Natural killer cell treated with Interleukin-12 subunit alpha and Interleukin-12 subunit beta and Interleukin-15 and Interleukin-18, amount 100 ng/mL, for 72 hours (primary cell): ENCODE measurements around the gene GABRA4. TPM values are rescaled to one million over a fixed set of nuclear protein-coding genes. Genes with fewer than 3 reads are reported as not detected.

Experiments
- ATAC-seq, 2 donors: fragments of 150-1000 bp; cut with Tn5 transposase in 1 of 2; sonication (Bioruptor Pico), chemical (Tn5 transposase) in 1 of 2; 2 replicates each; pipeline ENCODE4 v1.10.0; 2021
- DNase-seq: peaks from one replicate; pipeline ENCODE4 v3.0.0; 2022; ENCODE audit warnings: low spot score
- H3K27ac Mint-ChIP-seq, 2 donors: 1 replicate in 1 of 2; 2 replicates in 1 of 2; pipeline ENCODE4 v1.8.0; 2022; ENCODE audit warnings: mixed read lengths in 2 of 2, mild to moderate bottlenecking in 1 of 2, moderate library complexity in 1 of 2
- H3K27me3 Mint-ChIP-seq, 2 donors: 1 replicate in 1 of 2; 2 replicates in 1 of 2; pipeline ENCODE4 v1.8.0; 2022; ENCODE audit warnings: mixed read lengths in 2 of 2
- H3K36me3 Mint-ChIP-seq: one replicate; pipeline ENCODE4 v1.8.0; 2022; ENCODE audit warnings: mixed read lengths
- H3K4me1 Mint-ChIP-seq, 2 donors: 1 replicate in 1 of 2; 2 replicates in 1 of 2; pipeline ENCODE4 v1.8.0; 2022; ENCODE audit warnings: low read depth in 2 of 2, mixed read lengths in 2 of 2, mild to moderate bottlenecking in 1 of 2
- H3K4me3 Mint-ChIP-seq: one replicate; pipeline ENCODE4 v1.8.0; 2022; ENCODE audit warnings: mixed read lengths
- H3K9me3 Mint-ChIP-seq: 2 replicates; pipeline ENCODE4 v1.8.0; 2022; ENCODE audit warnings: mixed read lengths
- total RNA-seq, 2 donors: library from RNA; stranded (reverse); gene quantifications; one replicate each; pipeline ENCODE4 v1.2.3, GENCODE V29; 2022

GABRA4 gene
- total RNA-seq, 2 donors from 2014 or later: not detected

DNA sequence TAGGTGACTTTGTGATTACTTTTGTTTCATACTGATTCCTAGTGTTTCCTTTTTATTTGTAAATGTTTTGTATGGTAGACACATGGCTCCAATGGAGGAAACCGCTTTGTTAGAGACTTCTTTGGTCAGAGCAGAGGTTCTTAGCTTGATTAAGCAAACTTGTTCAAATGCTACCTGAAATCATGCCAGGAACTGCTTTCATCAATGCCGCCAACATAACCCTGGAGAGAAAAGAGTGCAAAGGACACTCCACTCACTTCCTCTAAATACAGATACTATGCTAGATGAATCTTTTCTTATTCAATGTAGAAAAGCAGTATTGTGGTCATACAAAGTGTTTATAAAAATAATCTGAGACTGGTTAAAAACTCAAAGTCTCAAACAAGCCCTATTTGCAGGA is 58.7 kb downstream of the GABRA4 start:
- Mint-ChIP-seq H3K9me3 (no peaks in the 10 kb centered on the region), H3K27ac (no peak overlapping the region), H3K4me1 (no peaks in the 10 kb centered on the region), H3K27me3 (peaks cover 11 to 12% of the 10 kb centered on the region in 2 donors), H3K36me3 (no peaks in the 10 kb centered on the region), H3K4me3 (no peak overlapping the region)
- ATAC-seq (no peak), DNase-seq (no peak)

DNA sequence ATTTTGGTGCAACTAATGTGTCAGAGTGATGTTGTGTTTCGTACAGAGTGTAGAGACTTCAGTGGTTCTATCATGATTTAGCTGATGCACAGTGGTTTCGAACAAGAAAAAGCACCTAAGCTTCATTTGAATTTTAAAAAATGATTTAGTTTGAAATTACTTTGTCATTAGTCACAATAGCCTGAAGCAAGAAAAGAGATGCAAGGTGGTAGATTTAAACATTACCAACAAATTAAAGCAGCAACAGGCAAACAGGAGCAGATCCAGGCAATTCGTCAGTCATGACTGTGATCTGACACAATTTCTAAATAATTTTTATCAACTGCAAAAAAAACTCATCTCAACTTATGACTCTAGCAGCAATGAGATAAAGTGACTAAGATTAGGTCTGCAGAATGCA is 59.7 kb downstream of the GABRA4 start:
- no peaks in the 10 kb centered on the region for H3K9me3 Mint-ChIP-seq
- H3K36me3 Mint-ChIP-seq: no peaks in the 10 kb centered on the region
- no peaks in the 10 kb centered on the region for H3K4me1 Mint-ChIP-seq
- ATAC-seq: no peak
- no peak for DNase-seq
- H3K27ac Mint-ChIP-seq: no peak overlapping the region
- no peak overlapping the region for H3K4me3 Mint-ChIP-seq
- peaks cover 11 to 14% of the 10 kb centered on the region in 2 donors for H3K27me3 Mint-ChIP-seq

DNA sequence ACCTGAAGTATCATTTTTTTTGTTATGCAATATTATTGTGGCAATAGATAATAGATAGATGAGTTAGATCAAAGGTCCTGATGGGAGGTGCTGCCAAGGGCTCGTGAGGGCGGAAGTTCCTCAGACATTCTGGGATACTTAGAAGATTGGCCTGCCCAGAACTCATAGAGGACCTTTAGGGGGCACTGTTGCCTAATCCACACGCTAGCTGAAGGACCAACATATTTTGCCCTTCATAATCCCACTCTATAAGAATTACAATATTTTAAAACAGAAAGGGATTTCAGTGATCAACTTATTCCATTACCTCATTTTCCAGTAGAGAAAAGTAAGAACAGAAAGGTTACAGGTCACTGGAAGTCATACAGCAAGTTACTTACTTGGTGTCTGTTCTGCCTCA is 61.4 kb downstream of the GABRA4 start:
- Mint-ChIP-seq H3K4me1 (no peaks in the 10 kb centered on the region), H3K4me3 (no peak overlapping the region), H3K9me3 (no peaks in the 10 kb centered on the region), H3K36me3 (no peaks in the 10 kb centered on the region), H3K27ac (no peak overlapping the region), H3K27me3 (peaks cover 19% of the 10 kb centered on the region in 2 donors)
- DNase-seq (no peak), ATAC-seq (peak in 1 of 2 donors; percentile 67)

DNA sequence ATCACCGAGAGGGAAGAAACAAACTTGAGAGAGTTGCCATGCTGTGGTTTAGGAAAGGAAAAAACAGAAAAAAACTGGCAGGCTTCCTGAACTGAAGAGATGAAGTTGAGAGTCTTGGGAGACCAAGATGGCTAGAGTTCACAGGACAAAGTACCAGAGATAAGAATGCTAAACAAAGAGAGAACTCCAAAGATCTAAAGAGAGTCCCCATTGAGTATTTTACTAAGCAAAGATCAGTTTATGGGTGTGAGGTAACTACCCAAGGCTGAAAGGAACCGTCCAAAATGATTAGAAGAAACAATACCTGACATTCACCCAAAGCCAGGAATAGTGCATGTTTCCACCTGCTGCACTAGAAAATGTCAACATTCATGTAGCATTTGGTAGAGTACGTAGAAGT is 62.5 kb downstream of the GABRA4 start:
- Mint-ChIP-seq H3K36me3 (no peaks in the 10 kb centered on the region), H3K4me3 (no peak overlapping the region), H3K9me3 (no peaks in the 10 kb centered on the region), H3K27ac (no peak overlapping the region), H3K4me1 (no peaks in the 10 kb centered on the region), H3K27me3 (peaks cover 19 to 30% of the 10 kb centered on the region in 2 donors)
- DNase-seq: no peak
- no peak for ATAC-seq

DNA sequence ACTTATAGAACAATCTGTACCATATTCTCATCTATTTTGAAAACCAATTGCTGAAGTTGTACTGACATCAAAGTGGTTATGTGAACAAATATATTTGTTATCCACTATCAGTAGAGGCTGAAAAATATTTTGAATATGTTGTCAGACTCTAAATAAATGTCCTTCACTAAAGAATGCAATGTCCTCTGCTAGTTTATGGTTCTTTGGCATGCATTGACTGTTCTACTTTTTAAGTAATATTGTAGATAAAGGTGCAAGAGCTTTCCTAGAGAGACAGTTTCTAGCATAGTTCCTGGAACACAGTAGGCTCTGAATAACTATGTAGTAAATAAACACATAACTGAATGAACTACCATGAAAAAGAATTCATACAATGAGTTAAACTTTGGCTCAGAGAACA is 66.2 kb downstream of the GABRA4 start:
- Mint-ChIP-seq H3K9me3 (no peaks in the 10 kb centered on the region), H3K4me3 (no peak overlapping the region), H3K27me3 (peaks cover 19 to 43% of the 10 kb centered on the region in 2 donors), H3K4me1 (no peaks in the 10 kb centered on the region), H3K27ac (no peak overlapping the region), H3K36me3 (no peaks in the 10 kb centered on the region)
- no peak for DNase-seq
- no peak for ATAC-seq

DNA sequence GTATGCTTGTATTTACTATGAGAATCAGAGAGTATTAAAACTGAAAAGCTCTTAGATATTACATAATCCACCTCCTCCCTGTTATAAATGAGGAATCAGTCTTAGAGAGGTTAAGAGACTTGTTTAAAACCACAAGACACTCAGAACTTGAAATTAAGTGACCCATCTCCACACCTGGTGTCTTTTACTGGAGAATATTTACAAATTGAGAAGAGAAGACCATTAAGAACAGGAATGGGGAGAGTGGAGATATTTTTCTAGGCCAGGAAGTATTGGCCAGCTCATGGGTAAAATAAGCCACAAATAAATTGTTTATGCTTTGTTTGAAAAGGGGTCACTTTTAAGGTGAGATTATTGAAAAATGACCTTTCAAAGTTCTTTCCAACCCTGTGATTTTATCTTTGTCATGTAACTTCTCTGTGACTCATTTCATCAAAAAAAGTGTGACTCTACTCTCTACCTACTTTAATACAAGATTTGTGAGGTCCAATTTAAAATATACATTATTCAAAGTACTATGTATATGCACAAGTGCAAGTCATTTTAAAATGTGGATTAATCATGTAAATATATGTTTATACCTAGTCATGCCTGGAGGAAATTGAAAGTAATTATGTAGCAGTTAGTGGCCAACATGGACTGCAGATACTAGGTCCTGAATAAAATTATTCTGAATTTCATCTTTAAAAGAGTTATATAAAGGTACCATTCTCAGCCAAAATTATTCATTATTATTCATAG is 68.4 kb downstream of the GABRA4 start:
- Mint-ChIP-seq H3K4me3 (no peak overlapping the region), H3K36me3 (no peaks in the 10 kb centered on the region), H3K27ac (no peak overlapping the region), H3K4me1 (no peaks in the 10 kb centered on the region), H3K9me3 (no peaks in the 10 kb centered on the region), H3K27me3 (peaks cover 14 to 36% of the 10 kb centered on the region in 2 donors)
- no peak for DNase-seq
- no peak for ATAC-seq

DNA sequence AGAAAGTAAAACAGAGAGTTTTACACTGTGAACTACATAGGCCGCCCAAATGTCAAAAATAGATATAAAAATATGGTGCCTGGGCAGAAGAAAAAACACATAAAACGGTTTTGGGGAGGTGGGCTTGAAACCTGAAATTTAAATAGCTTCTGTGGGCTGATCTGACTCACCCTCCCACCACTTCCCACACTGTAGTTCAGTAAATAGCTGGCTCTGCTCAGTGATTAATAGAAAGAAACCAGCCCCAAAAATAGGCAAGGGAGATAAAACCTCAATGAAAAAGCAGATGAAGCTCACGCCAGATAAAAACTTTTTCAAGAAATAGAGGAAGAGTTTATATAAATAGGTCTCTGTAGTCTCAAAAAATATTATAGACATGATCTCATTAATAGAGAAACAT is 71.2 kb downstream of the GABRA4 start:
- no peak overlapping the region for H3K27ac Mint-ChIP-seq
- ATAC-seq (no peak), DNase-seq (no peak)
- H3K9me3 Mint-ChIP-seq: no peaks in the 10 kb centered on the region
- H3K36me3 Mint-ChIP-seq: no peaks in the 10 kb centered on the region
- H3K4me1 Mint-ChIP-seq: no peaks in the 10 kb centered on the region
- H3K4me3 Mint-ChIP-seq: no peak overlapping the region
- H3K27me3 Mint-ChIP-seq: peaks cover 12 to 37% of the 10 kb centered on the region in 2 donors

DNA sequence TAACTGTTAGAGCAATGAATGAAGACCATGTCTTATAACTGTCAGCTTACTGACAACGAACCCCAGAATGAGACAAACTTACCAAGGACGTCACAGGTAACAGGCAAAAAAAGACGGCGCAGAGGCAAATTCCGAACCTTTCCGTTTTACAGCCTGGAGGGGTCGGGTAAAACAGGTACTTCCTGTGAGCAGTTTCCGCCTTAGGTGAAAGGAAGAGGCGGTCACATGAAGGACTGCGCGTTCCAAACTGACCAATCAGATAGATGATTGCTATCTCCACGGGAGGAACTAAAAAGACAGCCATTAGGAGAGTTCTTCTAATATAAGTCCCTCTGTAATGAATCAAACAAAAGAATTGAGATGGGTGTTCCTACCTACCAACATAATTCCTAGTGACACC is 84.3 kb downstream of the GABRA4 start, which contains the start of gene COX7B2:
TSS of gene COX7B2 (minus strand) at position 168 of the 400 bp plus-strand sequence. CDS start 174,053 bp downstream, outside the sequence.
- no peak for ATAC-seq
- no peak within 1 kb of the TSS for H3K4me3 Mint-ChIP-seq
- no peak within 1 kb of the TSS for H3K27ac Mint-ChIP-seq
- H3K9me3 Mint-ChIP-seq: no peaks in the 10 kb centered on the region
- peaks cover 12 to 14% of the 10 kb centered on the region in 2 donors for H3K27me3 Mint-ChIP-seq
- no peaks in the 10 kb centered on the region for H3K36me3 Mint-ChIP-seq
- DNase-seq: no peak
- no peaks in the 10 kb centered on the region for H3K4me1 Mint-ChIP-seq

DNA sequence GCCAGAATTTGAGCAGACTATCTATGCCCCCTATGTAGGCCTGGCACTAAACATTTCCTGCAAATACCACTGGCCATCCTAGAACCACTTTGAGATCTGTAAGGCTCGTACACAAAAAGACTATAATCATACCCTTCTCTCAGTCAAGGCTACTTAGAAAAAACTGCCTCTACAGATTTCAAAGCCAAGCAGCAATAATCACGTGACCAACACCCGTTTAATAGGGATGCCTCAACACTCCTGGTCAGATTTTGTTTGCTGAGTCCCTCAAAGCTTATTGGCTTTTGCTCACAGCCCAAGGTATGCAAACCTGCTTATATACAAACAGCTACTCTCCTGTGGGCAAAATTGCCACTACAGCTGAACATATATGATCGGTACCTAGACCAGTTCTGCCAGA is 85.2 kb downstream of the GABRA4 start:
- H3K36me3 Mint-ChIP-seq: no peaks in the 10 kb centered on the region
- H3K27ac Mint-ChIP-seq: no peak overlapping the region
- ATAC-seq (no peak), DNase-seq (no peak)
- no peaks in the 10 kb centered on the region for H3K9me3 Mint-ChIP-seq
- peaks cover 12 to 14% of the 10 kb centered on the region in 2 donors for H3K27me3 Mint-ChIP-seq
- H3K4me1 Mint-ChIP-seq: no peaks in the 10 kb centered on the region
- no peak overlapping the region for H3K4me3 Mint-ChIP-seq

DNA sequence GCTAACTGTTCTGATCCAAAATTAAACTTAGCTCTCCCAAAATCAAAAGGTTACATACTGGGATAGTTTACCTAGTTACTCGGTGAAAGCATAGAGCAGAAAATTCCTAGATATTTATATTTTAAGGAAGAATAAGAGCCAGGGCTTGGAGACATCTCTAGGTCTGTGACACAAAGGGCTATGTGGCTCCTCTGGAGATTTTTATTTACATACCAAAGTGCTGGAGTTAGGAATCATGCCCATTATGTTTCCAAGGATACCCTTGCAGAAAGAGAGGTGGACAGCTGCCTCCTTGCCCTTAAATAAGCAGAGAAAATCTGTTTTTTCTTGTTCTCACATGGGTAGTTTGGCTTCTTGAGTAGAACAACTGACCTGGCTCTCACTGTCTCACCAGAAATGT is 93.3 kb downstream of the GABRA4 start:
- Mint-ChIP-seq H3K27ac (no peak overlapping the region), H3K9me3 (no peaks in the 10 kb centered on the region), H3K4me1 (no peaks in the 10 kb centered on the region), H3K36me3 (no peaks in the 10 kb centered on the region), H3K4me3 (no peak overlapping the region), H3K27me3 (peaks cover 11 to 13% of the 10 kb centered on the region in 2 donors)
- ATAC-seq (no peak), DNase-seq (no peak)

DNA sequence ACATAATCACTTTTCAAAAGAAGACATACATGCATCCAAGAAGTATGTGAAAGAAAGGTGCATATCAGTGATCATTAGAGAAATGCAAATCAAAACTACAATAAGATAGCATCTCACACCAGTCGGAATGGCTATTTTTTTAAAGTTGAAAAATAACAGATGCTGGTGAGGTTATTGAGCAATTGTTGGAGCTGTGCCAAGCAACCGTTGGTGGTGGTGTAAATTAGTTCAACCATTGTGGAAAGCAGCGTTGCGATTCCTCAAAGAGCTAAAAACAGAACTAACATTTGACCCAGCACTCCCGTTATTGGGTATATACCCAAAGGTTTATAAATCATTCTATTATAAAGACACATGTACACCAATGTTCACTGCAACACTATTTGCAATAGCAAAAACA is 98.6 kb downstream of the GABRA4 start:
- no peak for ATAC-seq
- Mint-ChIP-seq H3K4me3 (no peak overlapping the region), H3K27me3 (peaks cover 9 to 20% of the 10 kb centered on the region in 2 donors), H3K27ac (no peak overlapping the region), H3K4me1 (no peaks in the 10 kb centered on the region), H3K9me3 (no peaks in the 10 kb centered on the region), H3K36me3 (no peaks in the 10 kb centered on the region)
- no peak for DNase-seq

DNA sequence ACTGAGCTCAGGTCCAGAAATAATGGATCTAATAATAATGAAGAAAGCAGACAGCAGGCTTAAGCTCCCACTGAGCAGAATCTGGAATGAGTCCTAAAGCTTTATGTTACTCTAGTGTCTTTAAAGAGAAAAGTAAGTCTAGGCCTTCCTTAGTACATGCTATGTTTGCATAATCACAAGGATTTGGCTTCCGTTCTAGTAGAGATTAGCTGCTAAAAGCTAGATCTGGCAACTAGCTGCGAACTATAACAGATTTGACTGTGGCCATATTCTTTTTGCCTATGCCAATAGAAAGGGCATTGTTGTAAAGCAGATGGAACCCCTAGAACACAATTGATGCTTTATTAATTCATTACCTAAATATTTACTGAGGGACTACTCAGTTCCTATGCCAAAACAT is 103.3 kb downstream of the GABRA4 start:
- no peak for ATAC-seq
- Mint-ChIP-seq H3K36me3 (no peaks in the 10 kb centered on the region), H3K27ac (no peak overlapping the region), H3K9me3 (no peaks in the 10 kb centered on the region), H3K4me3 (no peak overlapping the region), H3K4me1 (no peaks in the 10 kb centered on the region), H3K27me3 (peaks cover 6 to 16% of the 10 kb centered on the region in 2 donors)
- no peak for DNase-seq

DNA sequence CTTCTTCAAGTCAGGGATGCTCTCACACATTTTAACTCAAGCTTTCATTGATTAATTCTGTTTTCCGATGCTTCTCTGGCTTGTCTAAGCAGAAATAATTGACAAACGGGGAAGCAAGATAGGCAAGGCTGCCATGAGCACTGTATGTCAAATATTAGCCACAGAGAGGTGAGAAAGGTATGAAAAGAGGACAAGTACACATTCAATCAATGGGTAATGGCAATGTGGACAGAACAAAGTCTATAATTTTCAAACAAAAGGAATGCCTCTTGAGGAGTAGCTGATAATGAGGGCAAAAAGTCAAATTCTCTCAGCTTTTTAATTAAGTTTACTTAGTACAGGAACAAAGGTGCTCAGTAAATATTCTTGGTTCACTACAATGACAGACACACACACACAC is 104.0 kb downstream of the GABRA4 start:
- ATAC-seq (no peak), DNase-seq (no peak)
- Mint-ChIP-seq H3K4me1 (no peaks in the 10 kb centered on the region), H3K9me3 (no peaks in the 10 kb centered on the region), H3K4me3 (no peak overlapping the region), H3K27me3 (peaks cover 5 to 16% of the 10 kb centered on the region in 2 donors), H3K36me3 (no peaks in the 10 kb centered on the region), H3K27ac (no peak overlapping the region)

DNA sequence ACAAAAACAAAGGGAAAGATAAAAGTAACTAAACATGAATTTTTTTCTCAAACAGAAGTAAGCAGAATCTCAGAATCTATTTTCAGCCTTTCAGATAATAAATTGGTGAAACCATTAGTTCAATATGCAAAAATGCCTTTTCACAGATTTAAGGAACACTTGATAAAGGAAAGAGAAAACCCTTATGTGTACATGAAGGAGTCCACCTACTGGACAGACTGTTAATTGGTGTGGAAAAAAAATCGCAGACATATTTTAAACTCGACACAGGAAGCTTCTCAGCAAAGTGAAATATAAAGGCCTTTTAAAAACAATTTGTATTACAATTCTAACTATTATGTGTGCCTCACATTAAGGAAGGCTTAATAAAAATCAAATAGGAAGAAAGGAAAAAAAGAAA is 106.7 kb downstream of the GABRA4 start:
- DNase-seq (no peak), ATAC-seq (no peak)
- no peak overlapping the region for H3K4me3 Mint-ChIP-seq
- peaks cover 5 to 29% of the 10 kb centered on the region in 2 donors for H3K27me3 Mint-ChIP-seq
- H3K4me1 Mint-ChIP-seq: no peaks in the 10 kb centered on the region
- no peaks in the 10 kb centered on the region for H3K9me3 Mint-ChIP-seq
- no peaks in the 10 kb centered on the region for H3K36me3 Mint-ChIP-seq
- H3K27ac Mint-ChIP-seq: no peak overlapping the region

DNA sequence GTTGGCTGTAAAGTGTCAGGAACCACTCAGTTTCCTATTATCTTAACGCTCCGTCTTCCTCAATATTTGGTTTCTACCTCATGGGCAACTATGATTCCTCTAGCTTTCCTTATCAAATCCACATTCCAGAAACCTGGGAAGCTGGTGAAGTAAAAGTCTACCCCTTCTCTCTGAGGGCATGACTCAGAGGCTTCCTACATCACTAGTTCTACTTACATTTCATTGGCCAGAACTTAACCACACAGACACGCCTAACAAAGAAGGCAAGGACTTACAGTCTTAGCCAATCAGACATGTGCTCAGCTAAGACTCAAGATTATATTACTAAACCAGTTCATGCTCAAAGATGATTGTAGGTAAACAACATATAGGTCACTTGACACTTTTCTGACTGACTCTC is 114.7 kb downstream of the GABRA4 start:
- Mint-ChIP-seq H3K9me3 (no peaks in the 10 kb centered on the region), H3K27me3 (peaks cover 0 to 14% of the 10 kb centered on the region in 2 donors), H3K4me1 (no peaks in the 10 kb centered on the region), H3K27ac (no peak overlapping the region), H3K36me3 (no peaks in the 10 kb centered on the region), H3K4me3 (no peak overlapping the region)
- no peak for ATAC-seq
- DNase-seq: no peak
